WI38 (cell line): ENCODE measurements around the gene XIAP.

ENCODE experiments used
- H3K4me3 ChIP-seq: 2 replicates; pipeline ENCODE4 v1.5.1; 2011; ENCODE audit warnings: low read depth, mild to moderate bottlenecking, control low read depth, low read length
- TF ChIP-seq, protein P1 (sequence below): IDR thresholded peaks from 2 replicates; pipeline ENCODE4 v1.5.1; 2012; ENCODE audit warnings: low read depth, mild to moderate bottlenecking, control low read depth, low read length

Gene XIAP

DNA sequence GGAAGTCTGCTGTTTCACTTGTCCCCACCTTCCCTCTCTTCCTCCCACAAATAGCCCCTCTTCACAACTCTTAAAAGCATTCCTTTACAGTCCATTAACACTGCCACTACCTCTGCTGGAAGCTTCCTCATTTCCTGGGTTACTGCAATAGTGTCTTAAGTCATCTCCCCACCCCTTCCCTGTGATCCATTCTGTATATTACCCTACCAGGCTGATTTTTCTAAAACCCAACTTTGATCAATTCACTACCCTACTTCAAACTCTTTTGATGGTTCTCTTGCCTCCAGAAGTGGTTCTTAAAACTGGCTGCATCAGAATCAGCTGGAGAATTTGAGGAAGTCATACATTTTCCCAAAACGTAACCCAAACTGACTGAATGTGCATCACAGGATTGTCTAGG lies 8.8 kb upstream of the XIAP start:
- TF ChIP-seq, protein P1, sequence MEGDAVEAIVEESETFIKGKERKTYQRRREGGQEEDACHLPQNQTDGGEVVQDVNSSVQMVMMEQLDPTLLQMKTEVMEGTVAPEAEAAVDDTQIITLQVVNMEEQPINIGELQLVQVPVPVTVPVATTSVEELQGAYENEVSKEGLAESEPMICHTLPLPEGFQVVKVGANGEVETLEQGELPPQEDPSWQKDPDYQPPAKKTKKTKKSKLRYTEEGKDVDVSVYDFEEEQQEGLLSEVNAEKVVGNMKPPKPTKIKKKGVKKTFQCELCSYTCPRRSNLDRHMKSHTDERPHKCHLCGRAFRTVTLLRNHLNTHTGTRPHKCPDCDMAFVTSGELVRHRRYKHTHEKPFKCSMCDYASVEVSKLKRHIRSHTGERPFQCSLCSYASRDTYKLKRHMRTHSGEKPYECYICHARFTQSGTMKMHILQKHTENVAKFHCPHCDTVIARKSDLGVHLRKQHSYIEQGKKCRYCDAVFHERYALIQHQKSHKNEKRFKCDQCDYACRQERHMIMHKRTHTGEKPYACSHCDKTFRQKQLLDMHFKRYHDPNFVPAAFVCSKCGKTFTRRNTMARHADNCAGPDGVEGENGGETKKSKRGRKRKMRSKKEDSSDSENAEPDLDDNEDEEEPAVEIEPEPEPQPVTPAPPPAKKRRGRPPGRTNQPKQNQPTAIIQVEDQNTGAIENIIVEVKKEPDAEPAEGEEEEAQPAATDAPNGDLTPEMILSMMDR: no peak
- no peak overlapping the region for H3K4me3 ChIP-seq

DNA sequence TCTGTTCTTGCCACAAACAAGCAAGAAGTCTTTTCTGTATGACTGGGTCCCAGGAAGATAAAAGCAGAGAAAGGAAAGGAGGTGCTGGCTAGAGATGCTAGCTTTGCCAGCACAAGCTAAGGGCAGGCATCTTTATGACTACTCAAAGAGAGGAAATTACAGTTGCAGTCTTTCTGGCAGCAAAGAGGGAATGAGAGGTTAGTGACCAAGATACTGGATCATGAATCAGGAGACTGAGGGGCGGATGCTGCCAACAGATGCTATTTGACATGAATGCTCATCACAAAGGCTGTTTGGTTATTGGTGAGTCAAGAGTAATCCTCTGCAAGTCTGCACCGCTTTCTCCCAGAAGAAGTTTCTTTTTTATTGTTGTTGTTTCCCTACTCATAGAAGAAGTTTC lies 5.5 kb upstream of the XIAP start:
- no peak overlapping the region for H3K4me3 ChIP-seq
- TF ChIP-seq, protein P1: no peak

DNA sequence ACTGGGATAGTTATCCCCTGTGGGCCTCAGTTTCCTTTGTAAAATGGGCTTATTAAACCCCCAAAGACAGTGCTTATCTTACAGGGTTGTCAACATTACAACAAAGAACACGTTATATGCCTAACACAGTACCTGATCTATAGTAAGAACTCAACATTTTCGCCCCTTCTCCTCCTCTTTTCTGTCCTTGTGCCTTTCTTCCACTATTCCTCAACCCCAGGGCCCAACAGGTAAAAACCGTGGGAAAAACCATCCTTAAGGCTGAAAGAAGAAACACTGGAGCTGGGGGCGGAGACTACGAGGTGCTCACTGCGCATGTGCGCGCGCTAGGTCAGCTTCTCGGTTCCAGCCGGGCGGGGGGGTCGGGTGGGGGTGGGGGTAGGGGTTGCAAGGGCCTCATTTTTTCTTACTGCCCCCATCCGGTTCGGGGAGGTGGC lies 426 bp upstream of the XIAP start:
- peak overlapping the region; percentile 72 for H3K4me3 ChIP-seq
- TF ChIP-seq, protein P1: no peak

DNA sequence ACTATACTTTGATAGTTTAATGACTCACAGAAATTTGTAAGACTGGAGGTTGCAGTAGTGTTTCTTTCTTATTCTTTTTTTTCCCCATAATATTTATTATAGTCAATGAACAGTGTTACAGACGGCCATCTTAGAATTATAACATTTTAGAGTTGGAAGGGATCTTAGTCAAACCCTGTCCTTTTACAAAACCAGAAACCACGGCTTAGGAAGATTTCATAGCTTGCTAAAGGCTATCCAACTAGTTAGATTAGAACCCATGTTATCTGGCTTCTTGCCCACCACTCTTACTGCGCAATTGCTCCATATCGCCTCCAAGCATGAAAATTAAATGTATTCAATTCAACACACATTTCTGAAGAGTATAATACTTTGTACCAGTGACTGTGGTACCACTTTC lies 1.1 kb downstream of the XIAP start:
- TF ChIP-seq, protein P1: no peak
- peak overlapping the region; percentile 72 for H3K4me3 ChIP-seq

DNA sequence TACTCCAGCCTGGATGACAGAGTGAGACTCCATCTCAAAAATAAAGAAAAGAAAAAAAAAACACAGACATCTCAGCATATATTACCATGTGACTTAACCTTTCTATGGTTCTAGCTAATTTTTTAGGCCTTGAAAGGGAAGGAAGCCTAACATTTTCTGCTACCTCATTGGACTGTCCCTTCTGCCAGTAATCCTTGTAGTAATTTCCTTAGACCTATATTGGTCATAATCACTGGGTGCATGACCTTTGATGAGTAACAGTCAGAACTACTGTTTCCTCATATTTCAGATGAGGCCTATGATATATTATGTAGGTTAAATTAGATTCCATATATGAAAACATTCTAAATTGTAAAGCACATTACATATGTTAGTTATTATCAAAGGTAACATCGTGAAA lies 9.6 kb downstream of the XIAP start:
- TF ChIP-seq, protein P1: no peak
- H3K4me3 ChIP-seq: no peak overlapping the region

DNA sequence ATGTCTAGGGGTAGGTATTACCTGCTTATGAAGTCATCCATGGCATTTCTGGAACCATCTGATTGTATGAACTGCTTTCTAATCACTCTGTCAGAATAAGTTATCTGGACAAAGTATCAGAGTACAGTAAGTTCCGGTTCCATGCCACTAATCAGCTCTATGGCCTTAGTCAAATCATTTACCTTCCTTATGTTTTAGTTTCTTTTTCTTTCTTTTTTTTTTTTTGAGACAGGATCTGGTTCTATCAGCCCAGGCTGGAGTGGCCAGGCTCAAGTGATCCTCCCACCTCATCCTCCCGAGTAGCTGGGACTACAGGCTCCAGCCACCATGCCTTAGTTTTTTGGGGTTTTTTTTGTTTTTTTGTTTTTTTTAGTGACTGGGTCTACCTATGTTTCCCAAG lies 11.5 kb downstream of the XIAP start:
- no peak overlapping the region for H3K4me3 ChIP-seq
- TF ChIP-seq, protein P1: no peak

DNA sequence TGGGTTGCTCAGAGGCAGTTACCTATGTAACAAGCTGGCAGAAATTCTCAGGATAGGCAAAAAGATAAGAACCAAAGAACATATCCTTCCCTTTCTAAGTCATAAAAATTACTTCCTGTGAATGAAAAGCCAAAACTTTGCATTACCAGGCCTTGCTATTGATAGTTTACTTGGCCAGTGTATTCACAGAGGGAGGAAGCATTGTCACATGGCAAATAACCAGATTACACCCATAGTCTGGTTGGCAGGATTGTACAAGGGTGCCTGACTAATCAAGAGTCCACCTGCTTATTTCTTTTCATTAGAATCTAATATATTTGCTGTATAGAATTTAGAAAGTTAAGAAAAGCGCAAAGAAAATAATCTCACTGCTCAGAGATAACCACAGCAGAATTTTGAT lies 14.1 kb downstream of the XIAP start:
- H3K4me3 ChIP-seq: no peak overlapping the region
- TF ChIP-seq, protein P1: no peak
